COLO668 (cell line): ENCODE data around the gene RASGRP4.
A peak's percentile ranks its signal among the peaks of the same experiment; 100 is the strongest.
"Not testable (repeated sequence)": the region's sequence is repeated elsewhere in the genome, so short reads cannot be mapped to it uniquely, and the experiment has no call there.

Source experiments
- DNase-seq: peaks from one replicate; lab custom pipeline; 2025; ENCODE audit not compliant: unreplicated experiment; lab: John Stamatoyannopoulos, UW

RASGRP4 gene

DNA sequence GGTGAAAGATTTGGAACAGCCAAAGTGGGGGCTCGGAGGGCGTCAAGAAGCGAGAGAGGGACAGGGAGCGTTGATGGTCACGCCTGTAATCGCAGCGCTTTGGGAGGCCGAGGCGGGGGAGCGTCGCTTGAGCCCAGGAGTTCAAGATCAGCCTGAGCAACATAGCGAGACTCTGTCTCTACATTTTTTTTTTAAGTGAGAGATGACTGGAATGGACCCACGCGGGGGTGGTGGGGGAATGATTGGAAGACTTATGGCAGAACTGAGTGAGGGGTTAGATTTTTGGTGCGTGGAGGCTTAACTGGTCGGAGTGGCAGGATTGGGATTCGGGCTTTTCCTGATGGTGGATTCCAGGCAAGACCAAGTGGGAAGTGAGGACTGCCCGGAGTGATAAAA, 50.9 kb downstream of the RASGRP4 start:
- DNase-seq = no peak

DNA sequence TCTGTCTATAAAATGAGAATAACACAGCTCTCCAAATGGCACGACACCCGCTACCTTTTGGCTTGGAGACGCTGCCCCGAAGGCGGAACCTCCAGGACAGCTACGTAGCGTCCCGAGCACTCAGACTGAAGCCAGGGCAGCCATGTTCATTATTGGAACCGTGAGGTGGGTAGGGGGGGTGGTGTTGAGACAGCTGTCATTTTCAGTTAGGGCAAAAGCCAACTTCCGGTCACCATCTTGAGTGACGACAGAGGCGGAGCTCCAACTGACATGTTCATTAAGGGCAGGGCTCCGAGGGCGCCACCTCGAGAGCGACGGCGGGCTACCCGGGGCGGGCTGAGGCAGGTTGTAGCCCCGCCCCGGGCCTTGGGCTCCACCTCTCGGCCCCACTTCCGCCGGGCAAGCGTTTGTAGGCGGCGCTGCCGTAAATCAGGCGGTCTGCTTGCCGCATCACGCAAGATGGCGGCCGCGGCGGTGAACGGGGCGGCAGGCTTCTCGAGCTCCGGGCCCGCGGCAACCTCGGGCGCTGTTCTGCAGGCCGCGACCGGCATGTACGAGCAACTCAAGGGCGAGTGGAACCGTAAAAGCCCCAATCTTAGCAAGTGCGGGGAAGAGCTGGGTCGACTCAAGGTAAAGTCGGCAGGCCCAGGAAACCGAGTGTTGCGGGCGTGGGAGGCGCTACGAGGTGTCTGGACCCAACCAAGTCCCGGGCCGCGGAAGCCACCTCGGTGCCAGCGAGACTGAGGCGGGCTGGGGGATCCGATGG, 51.5 kb downstream of the RASGRP4 start, which contains the start of gene PSMD8:
TSS of gene PSMD8 (plus strand) at position 240 of the 766 bp plus-strand sequence. CDS start at position 271, 31 bp downstream.
- DNase-seq = peak; percentile 98

DNA sequence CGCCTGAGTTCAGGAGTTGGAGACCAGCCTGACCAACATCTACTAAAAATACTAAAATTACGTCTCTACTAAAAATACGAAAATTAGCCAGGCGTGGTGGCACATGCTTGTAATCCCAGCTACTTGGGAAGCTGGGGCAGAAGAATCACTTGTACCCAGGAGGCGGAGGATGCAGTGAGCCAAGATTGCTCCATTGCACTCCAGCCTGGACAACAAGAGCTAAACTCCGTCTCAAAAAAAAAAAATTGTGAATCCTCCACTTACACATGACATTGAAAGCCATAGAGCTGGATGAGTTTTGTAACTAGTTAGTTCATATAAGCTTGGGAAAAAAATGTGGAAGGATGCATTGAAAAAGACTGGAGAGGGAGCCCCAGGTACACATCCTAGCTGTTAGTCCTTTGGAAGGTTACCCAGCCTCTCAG, 52.1 kb downstream of the RASGRP4 start:
- no peak for DNase-seq

DNA sequence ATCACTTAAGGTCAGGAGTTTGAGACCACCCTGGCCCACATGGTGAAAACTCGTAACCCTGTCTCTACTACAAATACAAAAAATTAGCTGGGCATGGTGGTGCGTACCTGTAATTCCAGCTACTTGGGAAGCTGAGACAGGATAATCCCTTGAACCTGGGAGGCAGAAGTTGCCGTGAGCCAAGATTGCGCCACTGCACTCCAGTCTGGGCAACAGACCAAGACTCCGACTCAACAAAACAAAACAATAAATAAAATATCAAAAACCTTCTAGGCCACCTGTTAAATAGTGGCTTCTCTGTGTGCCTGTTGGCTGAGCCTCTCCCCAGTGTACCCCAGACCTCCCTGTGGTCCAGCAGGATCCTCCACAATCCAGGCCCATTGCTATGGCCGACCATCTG, 54.9 kb downstream of the RASGRP4 start:
- DNase-seq = no peak

DNA sequence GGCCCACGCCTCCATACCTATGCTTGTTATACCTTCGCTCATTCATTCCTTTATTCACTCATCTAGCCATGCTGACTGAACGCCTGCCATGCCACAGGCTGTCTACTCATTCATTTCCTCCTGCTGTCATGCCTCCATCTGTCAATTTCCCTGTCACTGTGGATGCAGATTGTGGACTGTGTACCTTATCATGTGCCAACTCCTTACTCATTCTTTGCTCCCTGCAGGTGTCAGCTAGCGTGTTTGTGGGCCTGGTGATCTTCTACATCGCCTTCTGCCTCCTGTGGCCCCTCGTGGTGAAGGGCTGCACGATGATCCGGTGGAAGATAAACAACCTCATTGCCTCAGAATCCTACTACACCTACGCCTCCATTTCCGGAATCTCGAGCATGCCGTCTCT, 55.7 kb downstream of the RASGRP4 start:
- no peak for DNase-seq

DNA sequence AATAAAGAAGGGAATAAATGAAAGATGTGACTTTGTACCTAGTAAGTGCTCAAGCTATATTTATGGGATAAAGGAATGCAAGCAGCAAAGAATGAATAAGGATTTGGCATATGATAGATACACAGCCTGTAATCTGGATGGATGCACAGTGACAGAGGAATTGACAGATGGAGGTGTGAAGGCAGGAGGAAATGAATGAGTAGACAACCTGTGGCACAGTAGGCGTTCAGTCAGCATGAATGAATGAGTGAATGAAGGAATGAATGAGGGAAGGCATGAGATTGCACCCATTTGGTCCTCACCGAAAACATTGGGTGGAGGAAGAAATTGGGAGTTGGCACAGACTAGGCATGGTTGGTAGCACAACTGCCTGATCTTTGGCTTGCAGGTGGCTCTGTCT, 56.4 kb downstream of the RASGRP4 start:
- DNase-seq = no peak

DNA sequence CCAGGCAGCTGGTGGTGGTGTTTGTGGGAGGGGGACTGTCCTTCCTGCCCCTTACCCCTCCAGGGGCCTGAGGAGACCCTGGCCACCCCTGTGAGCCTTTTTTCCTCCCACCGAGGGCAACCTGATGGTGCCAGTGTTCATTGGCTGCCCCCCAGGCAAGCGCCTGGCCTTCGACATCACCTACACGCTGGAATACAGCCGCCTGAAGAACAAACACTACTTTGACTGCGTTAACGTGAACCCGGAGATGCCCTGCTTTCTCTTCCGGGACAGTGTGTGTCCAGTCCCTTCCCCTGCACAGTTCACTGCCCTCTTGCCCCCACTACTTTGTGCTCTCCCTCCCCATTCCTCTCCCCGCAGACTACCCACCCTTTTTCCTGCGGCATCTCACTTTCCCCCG, 59.0 kb downstream of the RASGRP4 start:
- DNase-seq = no peak

DNA sequence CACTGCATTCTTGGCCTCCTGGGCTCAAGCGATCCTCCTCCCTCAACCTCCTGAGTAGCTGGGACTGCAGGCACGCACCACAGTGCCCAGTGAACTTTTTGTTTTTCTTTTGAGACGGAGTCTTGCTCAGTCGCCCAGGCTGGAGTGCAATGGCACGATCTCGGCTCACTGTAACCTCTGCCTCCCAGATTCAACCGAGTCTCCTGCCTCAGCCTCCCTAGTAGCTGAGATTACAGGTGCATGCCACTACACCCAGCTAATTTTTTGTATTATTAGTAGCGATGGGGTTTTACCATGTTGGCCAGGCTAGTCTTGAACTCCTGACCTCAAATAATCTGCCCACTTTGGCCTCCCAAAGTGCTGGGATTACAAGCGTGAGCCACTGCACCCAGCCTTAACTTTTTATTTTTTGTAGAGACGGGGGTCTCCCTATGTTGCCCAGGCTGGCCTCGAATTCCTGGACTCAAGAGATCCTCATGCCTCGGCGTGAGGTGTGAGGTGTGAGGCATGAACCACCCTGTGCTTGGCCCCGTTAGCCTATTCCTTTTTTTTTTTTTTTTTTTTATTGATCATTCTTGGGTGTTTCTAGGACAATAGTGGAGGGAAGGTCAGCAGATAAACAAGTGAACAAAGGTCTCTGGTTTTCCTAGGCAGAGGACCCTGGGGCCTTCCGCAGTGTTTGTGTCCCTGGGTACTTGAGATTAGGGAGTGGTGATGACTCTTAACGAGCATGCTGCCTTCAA, 62.9 kb downstream of the RASGRP4 start:
- not testable (repeated sequence) for DNase-seq

DNA sequence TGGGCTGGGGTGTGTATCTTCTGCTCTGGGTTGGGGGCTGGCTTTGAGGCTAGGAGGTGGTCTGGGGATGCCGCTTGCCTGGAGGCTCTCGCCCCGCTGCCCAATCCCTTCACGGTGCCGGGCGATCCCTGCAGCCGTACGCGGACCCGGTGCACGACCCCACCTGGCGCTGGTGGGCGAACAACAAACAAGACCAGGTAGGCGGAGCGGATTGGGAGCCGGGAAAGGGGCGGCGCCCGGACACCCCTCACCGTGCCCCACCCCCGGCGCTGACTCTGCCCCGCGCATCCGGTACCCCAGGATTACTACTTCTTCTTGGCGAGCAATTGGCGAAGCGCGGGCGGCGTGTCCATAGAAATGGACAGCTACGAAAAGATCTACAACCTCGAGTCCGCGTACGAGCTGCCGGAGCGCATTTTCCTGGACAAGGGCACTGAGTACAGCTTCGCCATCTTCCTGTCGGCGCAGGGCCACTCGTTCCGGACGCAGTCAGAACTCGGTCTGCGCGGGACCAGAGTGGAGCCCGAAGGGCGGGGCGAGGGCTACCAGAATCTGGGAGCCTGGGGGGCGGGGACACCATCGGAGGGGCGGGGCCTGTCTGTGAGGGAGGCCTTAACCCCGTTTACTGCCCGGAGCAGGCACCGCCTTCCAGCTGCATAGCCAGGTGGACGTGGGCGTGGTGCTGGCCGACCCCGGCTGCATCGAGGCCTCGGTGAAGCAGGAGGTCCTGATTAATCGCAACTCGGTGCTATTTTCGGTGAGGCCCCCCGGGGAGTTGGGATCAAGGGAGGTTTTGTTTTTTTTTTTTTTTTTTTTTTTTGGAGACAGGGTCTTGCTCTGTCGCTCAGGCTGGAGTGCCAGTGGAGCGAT, 63.7 kb downstream of the RASGRP4 start:
- DNase-seq = peak; percentile 69

DNA sequence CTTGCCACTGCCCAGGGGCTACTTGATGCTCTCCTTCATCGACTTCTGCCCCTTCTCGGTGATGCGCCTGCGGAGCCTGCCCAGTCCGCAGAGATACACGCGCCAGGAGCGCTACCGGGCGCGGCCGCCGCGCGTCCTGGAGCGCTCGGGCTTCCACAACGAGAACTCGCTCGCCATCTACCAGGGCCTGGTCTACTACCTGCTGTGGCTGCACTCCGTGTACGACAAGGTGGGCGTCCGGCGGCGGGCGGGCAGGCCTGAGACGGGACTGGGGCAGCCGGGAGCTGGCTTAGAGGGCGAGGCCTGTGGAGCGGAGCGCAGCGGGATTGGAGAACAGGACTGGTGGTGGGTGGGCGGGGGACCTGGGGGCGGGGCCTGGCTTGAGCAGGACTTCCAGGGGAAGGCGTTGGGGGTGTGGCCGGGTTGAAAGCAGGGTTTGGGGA, 64.4 kb downstream of the RASGRP4 start:
- DNase-seq = peak; percentile 82

DNA sequence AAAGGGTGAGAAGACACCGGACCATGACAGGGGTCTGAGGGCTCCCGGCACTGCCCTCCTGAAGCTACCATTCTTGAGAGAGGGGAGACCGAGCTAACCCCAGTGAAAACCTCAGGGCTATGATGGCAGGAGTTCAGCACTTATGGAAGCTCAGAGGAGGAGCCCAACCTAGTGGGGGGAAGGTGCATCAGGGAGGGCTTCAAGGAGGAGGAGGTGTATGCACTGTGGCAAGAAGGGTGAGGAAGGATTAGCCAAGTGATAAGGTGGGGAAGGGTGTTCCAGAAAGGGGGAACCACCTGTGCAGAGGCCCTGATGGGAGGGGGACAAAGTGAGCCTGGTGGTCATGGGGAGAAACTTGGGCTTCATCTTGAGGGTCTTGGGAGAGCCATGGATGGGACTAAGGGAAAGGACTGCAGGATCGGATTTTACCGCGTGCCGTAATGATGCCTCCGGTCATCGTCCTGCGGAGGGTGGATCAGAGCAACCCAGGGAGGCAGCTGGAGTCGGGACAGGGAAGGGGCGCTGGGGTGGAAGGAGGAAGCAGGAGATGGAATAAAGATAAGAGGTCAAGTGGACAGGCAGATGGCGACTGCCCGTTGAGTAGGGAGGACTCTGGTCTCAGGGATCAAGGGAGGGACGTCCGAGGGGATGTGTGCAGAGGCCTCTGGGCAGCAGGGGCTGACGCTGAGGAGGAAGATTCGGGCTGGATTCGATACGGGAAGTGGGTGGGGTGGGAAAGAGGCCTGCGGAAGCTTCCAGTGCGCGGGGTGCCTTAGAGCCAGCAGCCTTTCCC, 65.0 kb downstream of the RASGRP4 start:
- no peak for DNase-seq

DNA sequence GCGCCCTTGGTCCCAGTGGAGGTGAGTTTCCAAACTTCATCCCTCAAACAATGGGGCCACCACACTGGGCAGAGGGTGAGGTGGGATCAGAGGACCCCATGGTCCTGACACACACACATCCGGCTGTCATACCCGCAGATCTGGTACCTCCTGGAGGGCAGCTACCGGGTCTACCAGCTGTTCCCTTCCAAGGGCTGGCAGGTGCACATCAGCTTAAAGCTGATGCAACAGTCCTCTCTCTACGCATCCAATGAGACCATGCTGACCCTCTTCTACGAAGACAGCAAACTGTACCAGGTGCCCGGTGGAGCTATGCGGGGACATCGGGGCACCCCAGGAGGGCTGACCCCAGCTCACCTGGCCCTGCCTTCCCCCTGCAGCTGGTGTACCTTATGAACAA, 65.7 kb downstream of the RASGRP4 start:
- peak; percentile 37 for DNase-seq

DNA sequence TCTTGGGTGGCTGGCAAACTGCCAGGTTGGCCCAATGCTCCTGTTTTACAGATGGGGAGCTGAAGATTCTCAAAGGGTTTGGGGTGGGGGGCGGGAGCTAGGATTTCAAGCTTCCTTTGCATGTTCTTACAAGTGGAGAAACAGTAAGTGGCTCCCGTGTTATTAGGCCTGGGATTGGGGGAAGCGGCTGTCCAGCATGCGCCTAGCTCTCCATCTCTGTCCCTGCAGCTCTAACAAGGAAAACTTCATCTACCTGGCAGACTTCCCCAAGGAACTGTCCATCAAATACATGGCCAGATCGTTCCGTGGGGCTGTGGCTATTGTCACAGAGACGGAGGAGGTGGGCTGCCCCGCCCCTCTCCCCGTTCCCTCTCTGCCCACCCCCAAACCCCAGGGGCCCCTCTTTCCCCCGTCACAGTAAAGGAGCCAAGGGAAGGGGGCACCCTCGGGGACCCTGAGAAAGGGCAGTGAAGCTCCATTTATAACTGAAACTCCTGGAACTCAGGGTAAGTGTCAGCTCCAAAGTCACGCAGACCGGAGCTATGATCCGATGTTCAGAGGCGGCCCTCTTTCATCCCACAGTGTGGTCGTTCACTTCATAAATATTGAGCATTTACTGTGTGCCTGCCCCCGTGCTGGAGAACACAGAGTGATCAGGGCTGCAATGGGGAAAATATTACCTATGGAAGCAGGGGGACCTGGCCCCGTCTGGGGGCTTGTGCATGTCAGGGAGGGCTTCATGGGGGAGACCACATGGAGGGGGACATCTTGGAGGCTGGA, 66.6 kb downstream of the RASGRP4 start:
- no peak for DNase-seq
